Measurements from ENCODE around the gene TLE2. TPM values are rescaled to one million over a fixed set of nuclear protein-coding genes. Genes with fewer than 3 reads are reported as not detected.

TLE2 gene
- total RNA-seq, 1 donor from 2014 or later = 13.7 TPM

DNA sequence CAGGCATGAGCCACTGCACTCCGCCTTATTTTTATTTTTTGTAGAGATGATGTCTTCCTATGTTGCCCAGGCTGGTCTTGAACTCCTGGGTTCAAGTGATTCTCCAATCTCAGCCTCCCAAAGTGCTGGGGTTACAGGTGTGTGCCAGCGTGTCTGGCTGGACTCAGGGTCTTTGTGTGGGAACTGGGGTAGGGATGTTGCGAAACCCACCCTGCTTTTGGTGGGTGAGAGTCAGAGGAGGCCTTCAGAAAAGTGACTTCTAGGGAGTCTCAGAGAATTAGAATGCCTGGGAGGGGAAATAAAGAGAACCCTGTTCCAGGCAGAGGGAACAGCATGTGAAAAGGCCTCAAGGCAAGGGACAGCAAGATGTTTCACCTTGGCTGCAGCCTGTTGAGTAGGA is 20.0 kb upstream of the TLE2 start:
- no peak overlapping the region for H3K4me3 Mint-ChIP-seq (ENCODE audit: unreplicated experiment)
- TF ChIP-seq, protein P1, sequence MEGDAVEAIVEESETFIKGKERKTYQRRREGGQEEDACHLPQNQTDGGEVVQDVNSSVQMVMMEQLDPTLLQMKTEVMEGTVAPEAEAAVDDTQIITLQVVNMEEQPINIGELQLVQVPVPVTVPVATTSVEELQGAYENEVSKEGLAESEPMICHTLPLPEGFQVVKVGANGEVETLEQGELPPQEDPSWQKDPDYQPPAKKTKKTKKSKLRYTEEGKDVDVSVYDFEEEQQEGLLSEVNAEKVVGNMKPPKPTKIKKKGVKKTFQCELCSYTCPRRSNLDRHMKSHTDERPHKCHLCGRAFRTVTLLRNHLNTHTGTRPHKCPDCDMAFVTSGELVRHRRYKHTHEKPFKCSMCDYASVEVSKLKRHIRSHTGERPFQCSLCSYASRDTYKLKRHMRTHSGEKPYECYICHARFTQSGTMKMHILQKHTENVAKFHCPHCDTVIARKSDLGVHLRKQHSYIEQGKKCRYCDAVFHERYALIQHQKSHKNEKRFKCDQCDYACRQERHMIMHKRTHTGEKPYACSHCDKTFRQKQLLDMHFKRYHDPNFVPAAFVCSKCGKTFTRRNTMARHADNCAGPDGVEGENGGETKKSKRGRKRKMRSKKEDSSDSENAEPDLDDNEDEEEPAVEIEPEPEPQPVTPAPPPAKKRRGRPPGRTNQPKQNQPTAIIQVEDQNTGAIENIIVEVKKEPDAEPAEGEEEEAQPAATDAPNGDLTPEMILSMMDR (IDR thresholded peaks at IDR 0.05) = no peak
- H3K36me3 Mint-ChIP-seq (ENCODE audit: low read depth) = no peaks in the 10 kb centered on the region
- DNase-seq (ENCODE audit: low spot score) = no peak
- H3K4me1 Mint-ChIP-seq (ENCODE audit: low read depth) = peaks cover 6% of the 10 kb centered on the region
- H3K9me3 Mint-ChIP-seq (ENCODE audit: low read depth) = no peaks in the 10 kb centered on the region
- H3K27ac Mint-ChIP-seq (ENCODE audit: unreplicated experiment) = no peak overlapping the region
- peaks cover 1% of the 10 kb centered on the region for H3K27me3 Mint-ChIP-seq (ENCODE audit: low read depth)

DNA sequence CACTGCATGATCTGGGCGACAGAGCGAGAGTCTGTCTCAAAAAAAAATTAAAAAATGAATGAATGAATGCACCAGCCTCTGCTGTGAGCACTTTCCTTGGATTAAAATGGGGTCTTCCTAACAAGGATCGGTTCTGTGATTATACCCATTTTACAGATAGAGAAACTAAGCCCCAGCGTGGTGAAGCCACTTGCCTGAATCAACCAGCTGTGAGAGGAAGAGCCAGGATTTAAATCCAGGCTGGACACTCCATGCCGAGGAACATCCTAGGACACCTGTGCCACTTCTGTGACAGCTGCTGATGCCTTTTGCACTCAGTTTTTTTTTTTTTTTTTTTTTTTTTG is 19.1 kb upstream of the TLE2 start:
- H3K36me3 Mint-ChIP-seq (ENCODE audit: low read depth) = no peaks in the 10 kb centered on the region
- H3K27ac Mint-ChIP-seq (ENCODE audit: unreplicated experiment) = no peak overlapping the region
- DNase-seq (ENCODE audit: low spot score) = no peak
- no peaks in the 10 kb centered on the region for H3K9me3 Mint-ChIP-seq (ENCODE audit: low read depth)
- TF ChIP-seq, protein P1 (IDR thresholded peaks at IDR 0.05) = no peak
- no peak overlapping the region for H3K4me3 Mint-ChIP-seq (ENCODE audit: unreplicated experiment)
- H3K4me1 Mint-ChIP-seq (ENCODE audit: low read depth) = peaks cover 6% of the 10 kb centered on the region
- peaks cover 1% of the 10 kb centered on the region for H3K27me3 Mint-ChIP-seq (ENCODE audit: low read depth)

DNA sequence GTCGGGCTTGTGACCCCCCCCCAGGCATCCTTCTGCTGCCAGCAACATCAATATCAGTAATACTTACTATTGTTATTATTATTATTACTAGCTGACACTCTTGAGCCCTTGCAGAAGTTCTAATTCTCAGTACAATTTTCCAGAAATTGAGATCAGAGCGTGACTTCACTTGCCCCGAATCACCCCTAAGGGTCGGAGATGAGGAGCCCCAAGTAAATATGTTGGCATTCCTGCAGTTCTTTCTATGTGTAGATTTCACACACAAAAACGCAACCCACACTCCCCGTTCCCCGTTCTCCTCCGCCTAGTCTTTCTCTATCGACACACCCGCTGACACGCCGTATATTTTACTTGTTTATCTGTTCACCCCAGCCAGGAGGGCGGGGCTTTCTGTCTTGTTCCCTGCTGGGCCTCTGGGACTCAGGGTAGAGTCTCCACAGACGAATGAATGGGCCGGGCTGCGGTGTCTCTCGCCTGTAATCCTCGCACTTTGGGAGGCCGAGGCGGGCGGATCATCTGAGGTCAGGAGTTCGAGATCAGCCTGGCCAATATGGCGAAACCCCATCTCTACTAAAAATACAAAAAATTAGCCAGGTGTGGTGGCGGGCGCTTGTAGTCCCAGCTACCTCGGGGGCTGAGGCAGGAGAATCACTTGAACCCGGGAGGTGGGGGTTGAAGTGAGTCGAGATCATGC is 18.6 kb upstream of the TLE2 start:
- H3K4me1 Mint-ChIP-seq (ENCODE audit: low read depth) = peaks cover 6% of the 10 kb centered on the region
- peaks cover 1% of the 10 kb centered on the region for H3K27me3 Mint-ChIP-seq (ENCODE audit: low read depth)
- no peaks in the 10 kb centered on the region for H3K9me3 Mint-ChIP-seq (ENCODE audit: low read depth)
- no peak for DNase-seq (ENCODE audit: low spot score)
- TF ChIP-seq, protein P1 (IDR thresholded peaks at IDR 0.05) = no peak
- no peak overlapping the region for H3K27ac Mint-ChIP-seq (ENCODE audit: unreplicated experiment)
- H3K4me3 Mint-ChIP-seq (ENCODE audit: unreplicated experiment) = peak overlapping the region; percentile 62
- no peaks in the 10 kb centered on the region for H3K36me3 Mint-ChIP-seq (ENCODE audit: low read depth)

DNA sequence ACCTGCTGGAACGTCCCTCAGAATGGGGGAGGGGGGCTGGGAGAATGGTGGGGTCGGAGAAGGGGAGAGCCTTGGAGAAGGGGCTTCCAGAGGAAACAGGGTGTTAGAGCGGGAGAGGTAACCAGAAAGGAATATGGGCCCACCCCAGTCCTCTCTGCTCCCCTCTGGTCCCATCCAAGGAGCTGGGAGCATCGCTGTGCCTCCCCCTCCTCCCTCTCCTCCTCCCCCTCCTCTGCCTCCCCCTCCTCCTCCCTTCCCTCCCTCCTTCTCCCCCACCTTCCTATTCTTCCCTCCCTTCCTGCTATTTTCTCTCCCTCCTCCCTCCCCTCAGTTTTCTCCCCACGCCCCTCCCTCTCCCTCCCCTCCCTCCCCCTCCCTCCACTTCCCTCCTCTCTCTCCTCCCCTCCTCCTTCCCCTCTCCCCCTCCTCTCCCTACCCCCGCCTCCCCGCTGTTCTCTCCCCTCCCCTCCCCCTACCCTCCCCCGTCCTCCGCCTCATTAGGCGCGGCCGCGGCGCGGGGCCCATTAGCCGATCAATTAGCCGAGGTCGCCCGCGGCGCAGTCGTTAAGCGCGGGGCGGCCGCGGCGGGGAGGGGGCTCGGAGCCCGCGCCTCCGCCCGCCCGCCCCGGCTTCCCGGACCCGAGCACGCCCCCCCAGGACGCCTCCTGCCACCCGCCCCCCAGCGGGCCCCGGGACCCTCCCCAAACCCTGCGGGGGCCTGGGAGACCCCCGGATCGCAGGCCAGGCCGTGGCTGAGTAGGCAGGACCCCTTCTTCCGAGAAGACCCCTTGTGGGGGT is 17.8 kb upstream of the TLE2 start:
- Mint-ChIP-seq H3K36me3 (ENCODE audit: low read depth) (no peaks in the 10 kb centered on the region), H3K27ac (ENCODE audit: unreplicated experiment) (no peak overlapping the region), H3K4me3 (ENCODE audit: unreplicated experiment) (peak overlapping the region; percentile 62), H3K27me3 (ENCODE audit: low read depth) (peaks cover 1% of the 10 kb centered on the region), H3K4me1 (ENCODE audit: low read depth) (peaks cover 6% of the 10 kb centered on the region), H3K9me3 (ENCODE audit: low read depth) (no peaks in the 10 kb centered on the region)
- TF ChIP-seq, protein P1 (IDR thresholded peaks at IDR 0.05) = no peak
- no peak for DNase-seq (ENCODE audit: low spot score)

DNA sequence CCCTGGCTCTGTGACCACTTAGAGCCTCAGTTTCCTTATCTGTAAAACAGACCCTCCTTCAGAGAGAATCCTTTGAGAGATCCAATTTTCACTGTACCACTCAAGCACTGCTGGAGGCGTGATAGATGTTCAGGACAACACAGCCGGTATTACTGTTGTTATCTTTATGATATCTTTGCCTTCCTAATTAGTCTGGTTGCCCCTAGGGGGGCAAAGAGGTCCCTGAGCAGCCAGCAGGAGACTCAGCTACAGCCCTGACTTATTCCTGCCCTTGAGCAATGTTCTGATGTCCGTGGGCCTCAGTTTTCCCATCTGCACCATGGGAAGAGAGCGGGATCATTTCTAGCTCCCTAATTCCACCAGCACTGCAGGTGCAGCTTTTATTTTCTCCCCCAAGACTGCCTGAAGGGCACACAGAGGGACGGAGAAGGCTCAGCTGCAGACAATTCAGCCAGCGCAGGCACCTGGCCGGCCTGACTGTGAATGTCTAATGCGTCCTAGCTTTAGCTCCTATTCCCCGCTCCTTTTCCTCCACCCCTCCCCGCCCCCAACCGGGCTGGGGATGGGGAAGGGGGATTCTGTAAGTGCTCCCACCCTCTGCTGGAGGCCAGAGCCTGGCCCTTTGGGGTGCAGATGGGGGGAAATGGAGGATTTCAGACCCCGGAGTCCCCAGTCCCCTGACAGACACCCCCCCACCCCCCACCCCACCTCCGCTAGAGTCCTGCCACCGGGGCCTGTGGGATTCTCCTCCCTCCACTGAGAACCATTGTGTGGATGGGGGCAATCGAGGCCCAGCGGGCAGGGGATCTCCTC is 17.0 kb upstream of the TLE2 start:
- Mint-ChIP-seq H3K9me3 (ENCODE audit: low read depth) (no peaks in the 10 kb centered on the region), H3K36me3 (ENCODE audit: low read depth) (no peaks in the 10 kb centered on the region), H3K4me3 (ENCODE audit: unreplicated experiment) (no peak overlapping the region), H3K27me3 (ENCODE audit: low read depth) (peaks cover 1% of the 10 kb centered on the region), H3K27ac (ENCODE audit: unreplicated experiment) (no peak overlapping the region), H3K4me1 (ENCODE audit: low read depth) (peaks cover 6% of the 10 kb centered on the region)
- TF ChIP-seq, protein P1 (IDR thresholded peaks at IDR 0.05) = no peak
- DNase-seq (ENCODE audit: low spot score) = no peak

All from chondrocyte (in vitro differentiated cells).